ENCODE data around the gene SPRN.

- no peak for TF ChIP-seq CTCF (IDR thresholded peaks at IDR 0.05)
- no peak for TF ChIP-seq POLR2A (IDR thresholded peaks at IDR 0.05)
Measured at GRCh38 chr10:133401981-133402725, 22.3 kb downstream of the SPRN start.

Measured in stomach (tissue), 4 donors.